GM21723 (cell line): Measurements from ENCODE around the gene ZNF789.
"Not testable (repeated sequence)": the region's sequence is repeated elsewhere in the genome, so short reads cannot be mapped to it uniquely, and the experiment has no call there.

Experiments used
- ATAC-seq: cut with Tn5 transposase; IDR thresholded peaks from one replicate; pipeline ENCODE4 v1.9.1; 2021; ENCODE audit warnings: mild to moderate bottlenecking, moderate library complexity; ENCODE audit not compliant: unreplicated experiment

ZNF789 gene

GRCh38 chr7:99472561-99473314 is at the start of gene ZNF789:
TSS of gene ZNF789 (plus strand) at chr7:99472890. CDS start at chr7:99476457, 3,567 bp downstream.
- ATAC-seq: peak; percentile 93

DNA sequence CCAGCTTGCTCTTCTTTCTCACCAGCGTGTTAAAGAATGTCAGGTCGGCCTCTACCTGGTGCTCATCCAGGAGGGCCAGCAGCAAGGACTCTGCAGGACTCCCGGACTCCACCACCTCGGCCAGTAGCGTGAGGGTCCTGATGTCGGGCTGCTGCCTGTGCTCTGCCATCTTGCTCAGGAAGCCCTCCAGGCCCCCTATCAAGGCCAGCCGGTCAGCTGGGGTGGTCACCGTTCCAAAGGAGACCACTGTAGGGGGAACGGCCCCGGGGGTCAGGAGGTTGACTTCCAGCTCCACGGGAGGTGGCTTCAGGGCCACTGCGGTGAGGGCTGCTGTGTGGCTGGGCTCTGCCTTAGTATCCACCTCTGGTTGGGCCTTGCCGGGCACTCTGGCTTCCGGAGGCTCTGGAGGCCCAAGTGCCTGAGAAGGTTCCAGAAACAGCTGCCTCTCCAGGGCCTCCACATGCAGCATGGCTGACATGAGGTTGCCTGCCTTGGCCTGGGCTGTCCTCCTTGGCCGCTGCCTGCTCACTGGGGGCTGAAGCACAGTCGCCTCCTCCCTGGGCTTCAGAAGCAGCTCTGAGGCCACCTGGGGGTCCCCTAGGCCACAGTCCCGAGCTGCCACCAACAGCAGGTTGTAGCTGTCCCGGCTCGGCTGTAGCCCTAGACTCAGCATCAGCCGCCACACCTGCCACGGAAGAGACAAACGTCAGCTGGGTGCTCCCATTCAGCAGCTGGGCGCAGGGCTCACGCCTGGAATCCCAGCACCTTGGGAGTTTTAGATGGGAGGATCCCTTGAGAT is 47.6 kb upstream of the ZNF789 start:
- ATAC-seq: no peak

DNA sequence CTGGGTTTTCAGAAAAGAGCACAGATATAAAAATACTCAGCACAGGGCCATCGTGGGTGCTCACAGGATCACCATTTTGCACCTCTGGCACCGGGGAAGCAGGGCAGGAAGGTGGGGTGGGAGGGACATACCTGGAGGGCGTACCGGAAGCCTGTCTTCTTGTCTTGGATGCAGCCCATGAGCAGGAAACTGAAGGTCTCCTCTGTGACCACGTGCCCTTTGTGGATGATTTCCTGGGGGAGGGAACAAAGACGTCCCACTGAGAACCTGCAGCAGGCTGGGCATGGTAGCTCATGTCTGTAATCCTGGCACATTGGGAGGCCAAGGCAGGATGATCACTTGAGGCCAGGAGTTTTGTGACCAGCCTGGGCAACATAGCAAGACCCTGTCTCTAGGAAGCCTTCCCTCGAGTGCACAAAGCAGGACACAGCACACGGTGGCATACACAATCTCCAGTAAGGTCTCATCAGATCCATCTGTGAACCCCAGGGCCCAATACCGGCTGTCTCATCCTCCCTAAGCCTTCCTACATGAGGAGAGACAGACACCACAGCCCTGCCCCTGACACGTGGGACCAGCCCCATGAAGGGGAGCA is 43.6 kb upstream of the ZNF789 start:
- ATAC-seq: no peak

- ATAC-seq: no peak
Observed at GRCh38 chr7:99429756-99430155, 42.9 kb upstream of the ZNF789 start.

DNA sequence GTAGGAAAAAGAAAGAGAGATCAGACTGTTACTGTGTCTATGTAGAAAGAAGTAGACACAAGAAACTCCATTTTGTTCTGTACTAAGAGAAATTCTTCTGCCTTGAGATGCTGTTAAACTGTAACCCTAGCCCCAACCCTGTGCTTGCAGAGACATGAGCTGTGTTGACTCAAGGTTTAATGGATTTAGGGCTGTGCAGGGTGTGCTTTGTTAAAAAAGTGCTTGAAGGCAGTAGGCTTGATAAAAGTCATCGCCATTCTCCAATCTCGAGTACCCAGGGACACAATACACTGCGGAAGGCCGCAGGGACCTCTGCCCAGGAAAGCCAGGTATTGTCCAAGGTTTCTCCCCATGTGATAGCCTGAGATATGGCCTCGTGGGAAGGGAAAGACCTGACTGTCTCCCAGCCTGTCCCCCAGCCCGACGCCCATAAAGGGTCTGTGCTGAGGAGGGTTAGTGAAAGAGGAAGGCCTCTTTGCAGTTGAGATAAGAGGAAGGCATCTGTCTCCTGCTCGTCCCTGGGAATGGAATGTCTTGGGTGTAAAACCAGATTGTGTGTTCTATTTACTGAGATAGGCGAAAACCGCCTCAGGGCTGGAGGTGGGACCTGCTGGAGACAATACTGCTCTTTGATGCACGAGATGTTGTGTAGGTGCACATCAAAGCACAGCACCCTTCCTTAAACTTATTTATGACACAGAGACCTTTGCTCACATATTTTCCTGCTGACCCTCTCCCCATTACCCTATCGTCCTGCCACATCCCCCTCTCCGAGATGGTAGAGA is 40.7 kb upstream of the ZNF789 start:
- not testable (repeated sequence) for ATAC-seq

DNA sequence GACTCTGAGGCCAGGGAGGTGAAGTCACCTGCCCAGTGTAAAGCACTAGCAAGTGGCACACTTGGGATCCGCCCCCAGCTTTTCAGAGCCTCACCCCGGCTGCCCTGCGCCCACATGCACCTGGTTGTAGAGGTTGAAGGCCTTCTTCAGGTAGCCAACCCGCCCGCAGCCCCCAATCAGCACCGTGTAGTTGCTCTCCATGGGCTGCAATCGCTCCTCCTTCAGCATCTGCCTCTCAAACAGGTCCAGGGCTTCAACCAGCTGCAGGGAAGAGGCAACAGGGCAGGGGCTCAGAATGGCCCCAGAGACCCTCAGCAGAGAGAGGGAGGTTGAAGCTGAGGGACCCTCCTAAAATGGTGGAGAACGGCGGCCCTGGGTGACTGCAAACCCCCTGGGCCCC is 39.5 kb upstream of the ZNF789 start:
- no peak for ATAC-seq

GRCh38 chr7:99437946-99438572 is 34.6 kb upstream of the ZNF789 start:
- ATAC-seq: peak; percentile 10

- peak; percentile 86 for ATAC-seq
Observed at GRCh38 chr7:99438573-99439480, 33.9 kb upstream of the ZNF789 start, which contains the start of the genes CPSF4 and PTCD1. TSS of gene CPSF4 (plus strand) at chr7:99438943. CDS start at chr7:99439083, 140 bp downstream. TSS of gene PTCD1 (minus strand) at chr7:99438798. CDS start at chr7:99435242, 3,556 bp downstream.

DNA sequence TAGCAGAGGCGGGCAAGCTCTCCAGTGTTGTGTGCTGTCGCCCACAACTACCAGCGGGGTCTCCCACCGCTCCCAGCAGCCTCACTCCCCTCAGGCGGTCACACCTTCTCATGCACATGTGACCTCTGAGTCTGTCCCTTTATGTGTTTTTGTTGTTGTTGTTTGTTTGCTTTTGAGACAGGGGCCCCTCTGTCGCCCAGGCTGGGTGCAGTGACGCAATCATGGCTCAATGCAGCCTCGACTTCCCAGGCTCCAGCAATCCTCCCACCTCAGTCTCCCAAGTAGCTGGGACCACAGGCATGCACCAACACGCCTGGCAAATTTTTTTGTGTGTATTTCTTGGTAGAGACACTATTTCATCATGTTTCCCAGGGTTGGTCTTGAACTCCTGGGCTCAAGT is 32.5 kb upstream of the ZNF789 start:
- no peak for ATAC-seq

GRCh38 chr7:99446096-99446495 is 26.6 kb upstream of the ZNF789 start:
- no peak for ATAC-seq

- no peak for ATAC-seq
Observed at GRCh38 chr7:99447943-99448342, 24.7 kb upstream of the ZNF789 start.

GRCh38 chr7:99448855-99449254 is 23.8 kb upstream of the ZNF789 start:
- no peak for ATAC-seq

DNA sequence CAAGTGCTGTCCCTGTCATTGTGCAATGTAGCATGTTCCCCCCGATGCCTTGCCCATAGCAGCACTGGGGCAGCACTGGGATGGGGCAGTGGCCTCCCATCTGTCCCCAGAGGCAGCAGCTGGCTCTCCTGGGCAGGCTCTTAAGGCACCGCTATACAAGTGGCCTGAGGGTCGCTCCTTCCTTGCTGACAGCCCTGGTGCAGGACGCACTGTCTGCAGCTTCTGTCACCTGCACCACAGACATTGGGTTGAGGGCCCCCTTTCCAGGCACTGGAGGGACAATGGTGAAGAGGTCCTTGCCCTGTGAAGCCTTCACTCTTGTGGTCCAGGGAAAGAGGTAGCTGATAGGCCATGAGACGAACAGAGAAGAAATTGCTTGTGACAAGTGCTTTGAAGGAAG is 23.4 kb upstream of the ZNF789 start:
- no peak for ATAC-seq

DNA sequence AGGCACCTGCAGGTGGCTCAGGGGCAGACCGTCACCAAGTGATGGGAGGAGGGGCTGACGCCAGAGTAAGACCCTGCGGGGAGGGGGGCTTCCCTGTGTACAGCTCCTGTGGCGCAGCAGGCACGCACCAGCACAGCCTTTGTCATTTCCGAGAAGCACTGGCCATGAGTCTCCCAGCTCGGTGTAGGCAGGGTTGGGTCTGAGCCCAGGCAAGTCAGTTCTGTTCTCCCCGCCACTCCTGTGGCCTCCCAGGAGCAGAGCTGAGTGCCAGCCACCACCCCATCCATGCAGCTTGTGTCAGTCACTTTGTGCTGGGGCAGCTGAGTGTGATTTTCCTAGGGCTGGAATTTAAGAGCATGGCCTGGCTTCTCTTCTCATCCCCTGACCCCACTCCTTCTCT is 20.8 kb upstream of the ZNF789 start:
- ATAC-seq: no peak

DNA sequence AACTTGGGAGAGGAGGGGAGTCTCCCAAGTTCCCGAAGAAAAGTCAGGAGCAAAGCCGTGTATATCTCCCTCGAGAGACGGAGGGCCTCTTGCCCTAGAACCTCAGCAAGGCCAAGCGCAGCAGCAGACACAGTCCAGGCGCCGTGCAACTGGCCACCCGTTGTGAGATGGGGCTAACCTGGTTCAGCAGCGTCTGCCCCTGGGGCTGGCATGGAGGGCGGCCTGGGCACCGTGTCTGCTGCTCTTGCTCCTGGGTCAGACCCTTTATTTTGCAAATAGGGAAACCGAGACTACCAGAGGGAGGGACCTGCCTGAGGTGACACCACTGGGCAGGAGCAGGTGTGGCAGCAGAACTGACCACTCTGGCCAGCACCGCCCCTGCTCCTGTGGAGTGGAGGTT is 20.1 kb upstream of the ZNF789 start:
- no peak for ATAC-seq

DNA sequence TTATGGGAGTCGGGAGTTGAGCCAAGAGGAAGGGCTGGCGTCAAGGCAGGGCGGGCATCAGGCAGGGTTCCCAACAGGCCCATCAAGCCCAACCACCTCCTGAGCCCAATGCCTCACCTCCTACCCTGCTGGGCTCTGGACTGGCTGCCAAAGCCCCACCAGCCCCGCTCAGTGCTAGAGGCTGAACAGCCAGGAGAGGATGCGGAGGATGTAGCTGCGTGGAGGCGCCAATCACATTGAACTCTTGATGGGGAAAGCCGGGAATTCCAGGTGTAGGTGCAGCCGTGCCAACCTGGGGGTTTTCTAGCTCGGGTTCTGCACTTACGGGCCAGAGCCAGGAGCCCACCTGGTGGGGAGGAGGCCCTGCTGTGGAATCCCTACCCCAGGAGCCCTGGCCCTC is 19.6 kb upstream of the ZNF789 start:
- ATAC-seq: no peak

DNA sequence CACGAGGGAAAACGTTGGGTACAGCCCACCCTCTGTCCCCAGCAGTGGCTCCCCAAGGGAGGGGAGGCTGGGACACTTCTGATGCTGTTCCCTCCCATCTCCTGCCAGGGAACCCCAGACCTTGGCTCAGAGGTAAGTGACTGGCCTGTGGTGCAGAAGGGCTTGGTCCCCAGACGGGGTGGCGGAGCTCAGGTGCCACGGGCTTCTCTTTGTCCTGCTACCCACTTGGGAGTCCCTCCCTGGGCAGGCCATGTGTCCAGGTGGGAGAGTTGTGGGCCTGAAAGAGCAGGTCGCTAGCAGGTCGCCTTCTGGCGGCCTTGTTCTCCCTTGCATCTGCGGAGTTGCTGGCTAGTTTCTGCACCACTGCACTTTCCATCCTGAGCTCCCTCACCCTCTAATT is 16.8 kb upstream of the ZNF789 start:
- ATAC-seq: no peak

DNA sequence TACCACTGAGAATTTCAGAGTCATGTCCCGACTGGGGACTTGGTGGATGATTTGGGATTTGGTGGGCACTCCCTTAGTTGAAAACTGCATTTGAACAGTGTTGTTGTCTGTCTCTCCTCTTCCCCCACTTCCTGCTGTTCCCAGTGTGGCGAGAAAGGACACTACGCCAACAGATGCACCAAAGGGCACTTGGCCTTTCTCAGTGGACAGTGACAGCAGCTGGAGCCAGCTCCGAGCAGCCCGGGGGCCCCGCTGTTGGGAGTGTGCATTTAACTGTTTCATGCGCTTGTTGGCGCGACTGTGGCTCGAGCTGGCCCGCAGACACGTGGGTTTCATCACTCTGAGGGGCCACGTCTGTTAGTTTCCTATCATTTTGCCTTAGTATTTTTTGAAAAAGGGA is 16.4 kb upstream of the ZNF789 start:
- ATAC-seq: no peak

GRCh38 chr7:99457050-99457649 is 15.5 kb upstream of the ZNF789 start:
- ATAC-seq: no peak
